HEK293T (cell line): ENCODE measurements around the gene MGA.

Experiments
- CTCF ChIA-PET: fragments of 350-600 bp; formaldehyde crosslinking; extraction: SDS; loops from one replicate; lab custom pipeline; 2021; ENCODE audit warnings: antibody characterized with exemption, inconsistent platforms; lab: Yijun Ruan, JAX
- POLR2A ChIA-PET: fragments of 350-600 bp; formaldehyde crosslinking; extraction: SDS; loops from one replicate; lab custom pipeline; 2020; ENCODE audit warnings: antibody characterized with exemption, inconsistent platforms; lab: Yijun Ruan, JAX
- DNase-seq: peaks from one replicate; pipeline ENCODE4 v3.0.0; 2012; ENCODE audit warnings: mixed read lengths; ENCODE audit errors: extremely low spot score
- ARNT ChIP-seq: fragments of 450-650 bp; IDR thresholded peaks from 2 replicates; pipeline ENCODE4 v1.6.1; 2017; ENCODE audit warnings: mild to moderate bottlenecking
- BHLHE40 ChIP-seq: fragments of 450-650 bp; IDR thresholded peaks from 2 replicates; pipeline ENCODE4 v1.6.1; 2016; ENCODE audit warnings: mild to moderate bottlenecking, moderate library complexity, borderline replicate concordance
- CTBP1 ChIP-seq: fragments of 450-650 bp; IDR thresholded peaks from 2 replicates; pipeline ENCODE4 v1.6.1; 2016; ENCODE audit warnings: borderline replicate concordance
- ELF4 ChIP-seq: fragments of 450-650 bp; IDR thresholded peaks from 2 replicates; pipeline ENCODE4 v1.6.1; 2017; ENCODE audit warnings: antibody characterized with exemption
- FOXA1 ChIP-seq: fragments of 450-650 bp; IDR thresholded peaks from 2 replicates; pipeline ENCODE4 v1.6.1; 2016; ENCODE audit warnings: mild to moderate bottlenecking
- FOXK2 ChIP-seq: fragments of 450-650 bp; IDR thresholded peaks from 2 replicates; pipeline ENCODE4 v1.6.1; 2016; ENCODE audit warnings: mild to moderate bottlenecking
- FOXM1 ChIP-seq: fragments of 450-650 bp; IDR thresholded peaks from 2 replicates; pipeline ENCODE4 v1.6.1; 2017; ENCODE audit warnings: mild to moderate bottlenecking, borderline replicate concordance
- HDGF ChIP-seq: fragments of 450-650 bp; IDR thresholded peaks from 2 replicates; pipeline ENCODE4 v1.6.1; 2017; ENCODE audit warnings: antibody characterized with exemption, borderline replicate concordance
- L3MBTL2 ChIP-seq: fragments of 450-650 bp; conservative IDR thresholded peaks from 2 replicates; pipeline ENCODE4 v1.6.1; 2016; ENCODE audit warnings: mild to moderate bottlenecking
- LEF1 ChIP-seq: fragments of 450-650 bp; IDR thresholded peaks from 2 replicates; pipeline ENCODE4 v1.6.1; 2017; ENCODE audit warnings: mild to moderate bottlenecking, borderline replicate concordance
- NFRKB ChIP-seq: fragments of 450-650 bp; IDR thresholded peaks from 2 replicates; pipeline ENCODE4 v1.6.1; 2016; ENCODE audit warnings: mild to moderate bottlenecking, moderate library complexity
- PKNOX1 ChIP-seq: fragments of 450-650 bp; IDR thresholded peaks from 2 replicates; pipeline ENCODE4 v1.6.1; 2016
- SP1 ChIP-seq: fragments of 450-650 bp; IDR thresholded peaks from 2 replicates; pipeline ENCODE4 v1.6.1; 2017
- SUZ12 ChIP-seq: fragments of 450-650 bp; IDR thresholded peaks from 2 replicates; pipeline ENCODE4 v1.6.1; 2016; ENCODE audit warnings: mild to moderate bottlenecking
- TARDBP ChIP-seq: fragments of 450-650 bp; IDR thresholded peaks from 2 replicates; pipeline ENCODE4 v1.6.1; 2016
- ZNF384 ChIP-seq: fragments of 450-650 bp; IDR thresholded peaks from 2 replicates; pipeline ENCODE4 v1.6.1; 2016

The MGA gene

GRCh38 chr15:41634072-41634626 is 26.1 kb upstream of the MGA start:
- ChIA-PET CTCF (no interaction called here), POLR2A (interaction anchor here (0.8 kb wide), 1 partner anchor 13 kb away, joined by 3 read pairs; no protein-coding TSS in a partner anchor)
- DNase-seq = no peak

GRCh38 chr15:41637086-41637485 is 23.1 kb upstream of the MGA start:
- DNase-seq = no peak
- TF ChIP-seq NFRKB (no peak), PKNOX1 (no peak), FOXM1 (no peak), SUZ12 (no peak), BHLHE40 (no peak), FOXA1 (no peak), HDGF (no peak), ELF4 (no peak), FOXK2 (no peak), SP1 (no peak), L3MBTL2 (no peak), LEF1 (no peak), ARNT (no peak)
- CTCF ChIA-PET = no interaction called here
- POLR2A ChIA-PET = no interaction called here

More at GRCh38 chr15:41634072-41634626, 26.1 kb upstream of the MGA start:
- TF ChIP-seq SUZ12 (no peak), BHLHE40 (no peak), FOXK2 (no peak), SP1 (no peak), ZNF384 (no peak), HDGF (no peak), PKNOX1 (no peak), FOXM1 (no peak), ARNT (no peak), NFRKB (no peak), ELF4 (no peak), L3MBTL2 (no peak), CTBP1 (no peak), TARDBP (no peak), LEF1 (no peak), FOXA1 (no peak)

GRCh38 chr15:41640985-41641384 is 19.2 kb upstream of the MGA start:
- no peak for DNase-seq
- POLR2A ChIA-PET = no interaction called here
- TF ChIP-seq CTBP1 = no peak
- CTCF ChIA-PET = no interaction called here

GRCh38 chr15:41647262-41647661 is 12.9 kb upstream of the MGA start:
- POLR2A ChIA-PET = interaction anchor here (1.3 kb wide), 1 partner anchor 13 kb away, joined by 7 read pairs; the partner anchor contains the start of gene MGA
- TF ChIP-seq FOXM1 (no peak), NFRKB (no peak)
- DNase-seq = no peak
- CTCF ChIA-PET = no interaction called here

- ChIA-PET POLR2A (no interaction called here), CTCF (no interaction called here)
- no peak for DNase-seq
- no peak for TF ChIP-seq FOXA1
- TF ChIP-seq SUZ12 = no peak
- TF ChIP-seq SP1 = no peak
Observed at GRCh38 chr15:41648097-41648496, 12.1 kb upstream of the MGA start.

- DNase-seq = no peak
- ChIA-PET POLR2A (interaction anchor here (1.0 kb wide), 1 partner anchor 12 kb away, joined by 3 read pairs; no protein-coding TSS in a partner anchor), CTCF (no interaction called here)
- TF ChIP-seq L3MBTL2 (no peak), FOXA1 (no peak), CTBP1 (no peak), HDGF (no peak), SUZ12 (no peak), LEF1 (no peak), BHLHE40 (no peak), TARDBP (no peak), SP1 (no peak), ZNF384 (no peak), FOXM1 (no peak)
Observed at GRCh38 chr15:41648770-41649169, 11.4 kb upstream of the MGA start.

GRCh38 chr15:41650806-41651205 is 9.4 kb upstream of the MGA start:
- CTCF ChIA-PET = no interaction called here
- POLR2A ChIA-PET = no interaction called here
- TF ChIP-seq BHLHE40 (no peak), FOXA1 (no peak), FOXK2 (no peak), ZNF384 (no peak), LEF1 (no peak), NFRKB (no peak)
- DNase-seq = no peak
